Stimulated activated CD8-positive, alpha-beta memory T cell treated with anti-CD3 and anti-CD28 coated beads, Interleukin-2, amount 100 ng/mL, for 48 hours (primary cell): ENCODE measurements around the gene PPARA.
A peak's percentile ranks its signal among the peaks of the same experiment; 100 is the strongest.
"Not testable (repeated sequence)": the region's sequence is repeated elsewhere in the genome, so short reads cannot be mapped to it uniquely, and the experiment has no call there.

Source experiments
- DNase-seq, 2 donors: peaks; one replicate each; pipeline ENCODE4 v3.0.0-alpha.2; 2020; ENCODE audit warnings: low read depth in 2 of 2

Gene PPARA

DNA sequence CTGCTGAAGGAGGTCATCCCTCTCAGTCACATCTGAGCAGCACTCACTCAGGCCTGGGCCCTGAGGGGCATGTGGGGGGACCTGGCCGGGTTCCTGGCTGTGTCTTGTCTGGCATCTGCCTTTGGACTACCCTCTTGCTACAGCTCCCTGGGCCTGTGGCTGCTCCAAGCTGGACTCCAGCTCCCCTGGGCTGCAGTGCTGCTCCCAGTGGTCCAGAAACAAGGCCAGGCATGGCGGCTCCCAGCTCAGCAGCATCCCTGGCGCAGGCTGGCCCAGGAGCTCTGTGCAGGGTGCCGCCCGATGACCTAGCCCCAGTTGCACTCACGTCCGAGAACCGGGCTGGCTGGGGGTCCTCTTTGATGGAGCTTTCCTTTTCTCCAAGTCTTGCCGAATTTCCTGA lies 94.4 kb downstream of the PPARA start:
- DNase-seq: no peak

DNA sequence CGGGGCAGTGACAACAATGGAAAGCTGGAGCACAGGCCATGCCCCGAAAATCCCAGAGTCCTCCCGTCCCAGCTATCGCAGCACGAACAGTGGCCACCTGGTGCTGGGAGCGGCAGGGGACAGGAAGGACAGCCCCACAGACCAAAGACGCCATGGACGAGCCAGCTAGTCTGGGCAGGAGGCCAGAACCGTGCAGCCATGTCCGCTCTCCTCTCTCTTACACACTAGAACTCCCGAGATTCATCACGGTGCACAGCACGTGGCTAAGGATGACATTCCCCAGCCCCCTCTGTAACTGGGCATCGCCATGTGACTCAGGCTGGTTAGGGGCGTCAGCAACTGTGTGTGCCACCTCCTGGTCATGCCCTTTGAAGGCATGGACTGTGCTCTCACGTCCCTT lies 95.2 kb downstream of the PPARA start:
- DNase-seq: no peak

DNA sequence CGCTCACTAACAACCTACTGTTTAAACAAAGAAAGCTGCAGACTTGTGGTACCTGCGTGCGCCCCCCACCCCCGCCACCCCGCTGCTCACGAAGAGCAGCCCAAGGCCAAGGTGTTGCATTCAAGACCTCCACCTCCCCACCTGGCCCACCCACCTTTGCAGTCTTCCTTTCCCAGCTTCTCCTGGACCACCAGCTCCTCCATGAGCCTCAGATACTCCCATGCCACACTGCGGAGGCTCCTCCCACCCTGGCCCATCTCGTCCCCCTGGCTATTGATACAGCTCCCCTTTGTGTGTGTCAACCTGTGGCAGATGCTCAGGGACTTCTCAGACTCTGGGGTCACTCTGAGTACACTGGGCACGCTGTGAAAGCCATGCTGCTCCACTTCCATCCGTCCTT lies 95.9 kb downstream of the PPARA start:
- no peak for DNase-seq

DNA sequence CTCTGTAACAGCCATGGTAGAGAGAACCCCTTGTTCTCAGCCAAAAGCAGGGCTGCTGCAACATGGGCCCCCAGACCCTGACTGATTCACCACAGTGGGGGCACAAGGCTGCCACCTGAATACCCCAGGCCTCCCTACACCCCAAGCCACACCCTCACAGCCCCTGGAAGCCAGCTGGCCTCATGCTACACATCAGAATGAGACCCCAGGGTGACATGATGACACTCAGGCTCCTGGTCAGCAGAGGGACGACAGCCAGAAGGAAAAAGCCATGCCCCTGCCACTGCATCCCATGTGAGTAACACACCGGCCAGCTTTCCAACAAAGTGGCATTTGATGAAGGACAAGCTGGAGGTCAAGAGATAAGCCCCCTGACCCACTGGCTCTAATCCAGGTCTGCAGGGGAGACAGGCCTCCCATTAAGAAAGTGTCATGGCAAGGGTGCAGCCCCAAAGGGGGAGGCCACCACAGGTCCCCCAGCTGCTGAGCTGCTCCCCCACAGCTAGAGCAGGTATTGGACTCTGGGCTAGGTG lies 97.2 kb downstream of the PPARA start:
- no peak for DNase-seq

DNA sequence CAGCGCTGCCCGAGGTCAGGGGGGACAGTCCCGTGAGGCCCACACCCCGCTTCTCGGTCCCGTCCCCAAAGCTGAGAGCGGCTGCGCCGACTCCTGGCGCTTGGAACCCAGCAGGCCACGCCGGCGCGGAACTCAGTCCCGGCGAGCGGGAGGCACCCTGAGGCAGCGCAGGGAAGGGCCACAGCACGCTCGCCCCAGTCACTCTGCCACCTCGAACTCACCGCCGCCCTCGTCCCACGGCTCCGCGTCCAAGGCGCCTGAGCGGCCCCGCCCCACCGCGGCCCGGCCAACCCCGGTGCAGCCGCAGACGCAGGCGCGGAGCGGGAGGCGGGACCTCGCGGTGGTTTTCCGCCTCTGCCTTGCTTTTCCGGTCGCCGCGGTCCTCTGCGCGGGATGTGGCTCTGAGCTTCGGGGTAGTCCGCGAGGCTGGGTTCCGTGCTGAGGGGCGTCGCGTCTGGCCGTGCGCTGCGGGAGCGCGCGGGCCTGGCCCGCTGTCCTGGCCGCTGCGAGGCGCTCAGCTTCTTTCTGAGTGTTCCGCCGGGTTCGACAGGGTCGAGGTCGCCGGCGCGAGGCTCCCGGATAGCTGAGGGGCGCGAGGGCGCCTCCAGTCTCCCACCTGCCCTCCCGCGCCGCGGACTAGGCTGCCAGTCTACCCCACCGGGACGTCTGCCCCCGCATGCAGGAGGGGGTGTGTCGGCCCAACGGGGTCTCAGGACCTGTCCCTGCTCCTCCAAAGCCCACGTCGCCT lies 99.9 kb downstream of the PPARA start, which contains the start of gene CDPF1:
TSS of gene CDPF1 (minus strand) at position 259 of the 748 bp plus-strand sequence. CDS start 2,009 bp downstream, outside the sequence.
- peak; percentile 86 to 91 for DNase-seq

DNA sequence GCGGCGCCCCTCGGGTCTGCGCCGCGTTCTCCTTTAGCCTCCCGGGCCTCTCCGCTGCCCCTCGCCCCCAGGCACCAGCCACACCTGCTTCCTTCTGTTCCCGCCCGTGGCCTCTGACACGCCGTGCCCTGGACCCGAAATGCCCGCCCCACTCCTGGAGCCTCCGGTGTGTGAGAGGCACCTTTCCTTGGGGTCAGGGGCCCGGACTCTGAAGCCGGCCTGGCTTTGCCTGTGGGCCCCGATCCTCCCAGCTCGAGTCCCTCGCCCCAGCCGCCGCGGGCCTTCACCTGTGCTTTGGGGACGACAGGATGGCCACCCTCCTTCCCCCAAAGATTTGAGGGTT lies 100.4 kb downstream of the PPARA start:
- DNase-seq: no peak

DNA sequence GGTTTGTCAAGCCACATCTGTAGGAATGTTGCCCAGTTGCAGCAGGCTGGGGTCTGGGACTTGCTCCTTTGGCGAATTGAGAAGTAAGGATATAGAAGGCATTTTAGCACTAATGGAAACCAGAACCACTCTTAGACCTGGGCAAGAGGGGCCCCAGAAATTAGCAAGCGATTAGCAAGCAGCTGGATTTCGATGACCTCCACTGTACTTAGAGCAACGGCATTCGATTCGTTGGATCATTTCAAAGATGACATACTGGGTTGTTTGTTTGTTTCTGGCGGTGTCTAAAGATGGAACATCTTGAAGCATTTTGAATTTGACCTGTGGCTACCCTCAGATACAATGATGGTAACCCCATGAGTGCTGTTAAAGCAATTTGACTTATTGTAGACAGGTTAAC lies 100.9 kb downstream of the PPARA start:
- no peak for DNase-seq

DNA sequence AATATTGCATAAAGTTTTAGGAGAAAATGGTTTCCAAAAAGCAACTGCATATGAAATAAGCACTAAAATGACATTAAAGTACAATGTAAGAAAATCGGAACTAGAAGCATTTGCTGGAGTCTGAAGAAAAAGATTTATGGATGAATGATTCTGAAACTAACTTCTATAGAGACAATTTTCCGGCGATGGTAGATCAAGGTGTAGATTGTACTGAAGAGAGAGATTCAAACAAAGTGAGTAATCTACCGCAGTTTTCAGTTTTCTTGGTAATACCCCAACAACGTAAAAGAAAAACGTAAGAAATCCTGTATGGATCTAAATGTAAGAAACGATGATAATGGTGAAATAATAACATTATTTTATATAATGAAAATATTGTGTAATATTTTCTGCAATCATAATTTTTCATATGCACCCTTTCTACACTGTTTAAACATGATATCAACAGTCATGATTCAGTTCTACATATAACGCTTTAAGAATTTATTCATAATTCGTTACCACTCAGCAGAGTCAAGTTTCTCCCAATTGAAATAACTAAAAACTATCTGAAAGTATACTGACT lies 101.6 kb downstream of the PPARA start:
- DNase-seq: no peak

DNA sequence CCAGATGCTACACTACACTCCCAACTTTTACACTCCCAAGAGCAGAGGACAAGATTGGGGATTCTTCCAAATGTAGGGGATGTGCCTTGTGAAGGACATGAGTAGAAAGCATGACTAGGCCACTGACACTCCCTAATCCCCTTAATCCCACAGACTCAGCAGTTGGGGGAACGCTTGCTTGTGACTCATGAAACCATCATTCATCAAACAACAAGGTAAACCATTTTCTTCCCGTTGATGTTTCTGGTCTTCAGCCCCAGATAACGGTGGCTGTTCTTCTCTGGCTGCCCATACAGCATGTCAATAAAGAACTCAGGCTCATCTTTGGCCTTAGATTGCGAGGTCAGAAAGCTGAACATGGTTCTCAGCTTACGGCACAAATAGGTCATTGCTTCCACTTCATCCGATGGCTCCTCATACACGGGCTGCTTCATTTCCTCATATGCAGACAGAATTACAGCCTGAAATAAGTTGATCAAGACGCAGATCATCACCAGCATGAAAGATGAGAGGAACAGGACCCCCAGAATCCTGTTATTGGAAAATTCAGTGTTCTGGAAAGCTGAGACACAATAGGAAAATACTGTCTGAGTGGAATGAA lies 106.1 kb downstream of the PPARA start:
- no peak for DNase-seq

DNA sequence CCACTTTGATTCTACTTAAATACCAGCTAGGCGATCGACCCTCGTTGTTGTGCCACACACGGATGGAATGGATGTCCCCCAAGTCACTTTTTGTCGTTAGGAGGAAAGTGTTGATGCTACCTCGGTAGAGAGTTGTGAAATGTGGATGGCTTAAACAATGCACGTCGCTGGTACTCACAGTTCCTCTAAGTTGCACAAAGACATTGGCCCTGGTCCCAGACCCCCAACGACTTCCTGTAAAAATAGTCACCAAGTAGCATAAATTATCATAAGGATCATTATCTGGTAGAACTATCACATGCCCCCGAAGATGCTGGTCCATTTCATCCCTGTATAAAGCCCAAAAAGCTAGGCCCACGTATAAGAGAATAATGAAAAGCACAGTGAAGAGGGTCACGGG lies 109.0 kb downstream of the PPARA start:
- DNase-seq: no peak

DNA sequence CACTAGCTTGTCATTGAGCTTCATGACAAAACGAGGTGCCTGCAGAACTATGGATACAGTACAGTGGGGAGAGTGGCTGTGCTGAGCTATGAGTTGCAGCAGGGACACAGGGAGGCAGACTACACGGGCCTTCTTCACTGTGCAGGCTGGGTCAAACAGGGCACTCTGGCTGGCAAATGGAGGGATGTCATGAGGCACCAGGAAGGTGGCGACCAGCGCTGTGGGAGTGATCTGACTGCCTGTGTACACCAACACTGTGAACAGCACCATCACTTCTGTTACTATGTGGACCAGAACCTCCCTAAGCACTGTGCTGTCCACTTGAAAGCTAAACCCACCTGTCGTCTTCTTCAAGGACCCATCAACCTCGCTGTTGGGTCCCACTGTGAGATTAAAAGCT lies 109.7 kb downstream of the PPARA start:
- no peak for DNase-seq

DNA sequence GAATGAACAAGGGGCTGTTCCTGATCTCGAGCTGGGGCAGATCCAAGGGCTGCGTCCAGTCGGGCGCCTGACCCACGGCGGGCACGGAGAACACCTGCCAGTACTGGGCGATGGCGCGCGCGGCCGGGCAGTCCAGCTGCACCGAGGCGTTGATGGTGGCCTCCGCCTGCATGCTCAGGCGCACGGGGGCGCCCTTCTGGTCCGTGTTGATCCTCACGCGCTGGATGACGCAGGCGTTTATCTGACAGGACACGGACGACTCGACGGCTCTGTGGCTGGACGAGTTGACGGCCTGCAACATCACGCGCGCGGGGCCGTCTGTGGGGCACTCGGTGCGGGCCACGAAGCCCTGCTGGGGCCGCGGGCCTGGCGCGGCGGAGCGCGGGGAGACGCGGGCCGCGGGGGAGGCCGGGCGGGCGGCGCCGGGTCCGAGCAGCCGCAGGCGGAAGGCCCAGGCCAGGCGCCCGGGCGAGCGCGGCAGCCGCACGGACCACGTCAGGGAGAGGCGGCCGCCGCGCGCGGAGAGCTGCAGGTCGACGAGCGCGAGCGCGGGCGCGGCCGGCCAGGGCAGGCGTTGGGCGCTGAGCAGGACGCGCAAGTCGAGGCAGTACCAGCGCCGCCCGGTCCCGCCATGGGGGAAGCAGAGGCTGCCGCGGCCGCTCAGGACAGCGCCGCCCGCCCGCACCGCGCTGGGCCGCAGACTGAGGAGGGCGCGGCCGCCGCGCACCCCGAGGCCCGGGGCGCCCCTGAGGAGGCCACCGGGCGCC lies 112.3 kb downstream of the PPARA start:
- DNase-seq: no peak

DNA sequence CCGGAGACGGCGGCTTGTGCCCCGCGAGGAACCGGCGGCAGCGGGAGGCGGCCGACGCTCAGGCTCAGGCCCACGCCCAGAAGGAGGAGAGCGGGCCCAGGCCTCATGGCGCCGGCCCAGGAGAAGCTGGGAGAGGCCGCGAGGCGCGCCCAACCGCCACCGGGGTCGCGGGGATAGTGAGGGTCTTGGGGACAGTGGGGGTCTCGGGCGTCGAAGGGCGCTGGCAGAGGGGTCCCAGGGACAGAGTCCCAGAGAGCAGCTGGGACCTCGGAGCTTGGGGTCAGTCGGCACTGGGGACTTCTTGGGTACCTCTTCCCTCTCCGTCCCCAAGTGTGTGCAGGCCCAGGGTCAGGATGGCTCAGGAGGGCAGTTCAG lies 112.9 kb downstream of the PPARA start, which contains the start of gene PKDREJ:
TSS of gene PKDREJ (minus strand) at position 128 of the 375 bp plus-strand sequence. CDS start at position 107, 21 bp downstream.
- DNase-seq: no peak

DNA sequence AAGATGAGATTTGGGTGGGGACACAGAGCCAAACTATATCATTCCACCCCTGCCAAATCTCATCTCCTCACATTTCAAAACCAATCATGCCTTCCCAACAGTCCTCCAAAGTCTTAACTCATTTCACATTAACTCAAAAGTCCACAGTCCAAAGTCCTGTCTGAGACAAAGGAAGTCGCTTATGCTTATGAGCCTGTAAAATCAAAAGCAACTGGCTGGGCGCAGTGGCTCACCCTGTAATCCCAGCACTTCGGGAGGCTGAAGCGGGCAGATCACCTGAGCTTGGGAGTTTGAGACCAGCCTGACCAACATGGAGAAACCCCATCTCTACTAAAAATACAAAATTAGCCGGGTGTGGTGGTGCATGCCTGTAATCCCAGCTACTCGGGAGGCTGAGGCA lies 114.2 kb downstream of the PPARA start:
- DNase-seq: not testable (repeated sequence)

DNA sequence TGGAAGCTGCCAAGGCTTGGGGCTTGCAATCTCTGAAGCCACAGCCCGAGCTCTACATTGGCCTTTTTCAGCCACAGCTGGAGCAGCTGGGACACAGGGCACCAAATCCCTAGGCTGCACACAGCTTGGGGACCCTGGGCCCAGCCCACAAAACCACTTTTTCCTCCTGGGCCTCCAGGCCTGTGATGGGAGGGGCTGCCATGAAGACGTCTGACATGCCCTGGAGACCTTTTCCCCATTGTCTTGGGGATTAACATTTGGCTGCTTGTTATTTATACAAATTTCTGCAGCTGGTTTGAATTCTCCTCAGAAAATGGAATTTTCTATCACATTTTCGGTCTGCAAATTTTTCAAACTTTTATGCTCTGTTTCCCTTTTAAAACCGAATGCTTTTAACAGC lies 115.3 kb downstream of the PPARA start:
- DNase-seq: not testable (repeated sequence)

DNA sequence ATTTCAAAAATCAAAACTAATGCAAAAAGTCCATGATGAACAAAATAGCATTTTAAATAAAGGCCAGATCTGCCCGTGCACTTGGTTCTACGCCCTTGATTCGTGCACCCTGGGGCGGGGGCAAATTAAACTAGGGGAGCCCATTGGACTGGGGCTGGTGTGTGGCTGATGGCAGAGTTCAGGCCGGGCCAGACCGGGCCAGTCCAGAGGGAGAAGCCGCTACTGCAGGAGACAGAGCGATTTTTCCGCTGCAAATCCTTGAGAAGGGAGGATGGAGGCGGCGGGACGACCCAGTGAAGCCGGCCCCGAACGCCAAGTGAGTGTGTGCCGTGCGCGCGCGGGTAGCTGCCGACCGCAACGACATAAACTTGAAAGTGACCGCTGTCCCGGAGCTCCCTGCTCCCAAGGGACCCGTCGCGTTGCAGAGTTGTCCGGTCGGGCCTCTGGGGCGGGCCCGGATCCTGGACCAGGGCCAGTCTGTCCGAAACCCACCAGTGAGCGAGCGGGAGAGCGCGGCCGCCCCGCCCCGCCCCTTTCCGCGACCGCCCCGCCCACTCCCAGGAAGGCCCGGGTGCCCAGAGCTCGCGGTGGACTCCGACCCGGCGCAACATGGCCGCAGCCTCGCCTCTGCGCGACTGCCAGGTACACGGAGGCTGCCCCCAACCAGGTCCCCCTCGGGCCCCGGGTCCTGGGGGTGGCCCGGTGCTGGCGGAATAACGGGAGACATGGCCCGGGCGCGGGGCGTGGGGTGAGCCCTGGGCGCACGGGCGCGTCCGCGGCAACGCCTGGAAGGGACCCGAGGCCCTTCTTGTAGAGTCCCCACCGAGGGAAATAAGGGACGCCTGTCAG lies 117.3 kb downstream of the PPARA start, which contains the start of gene TTC38:
TSS of gene TTC38 (plus strand) at position 578 of the 849 bp plus-strand sequence. CDS start at position 610, 32 bp downstream.
- peak; percentile 40 to 41 for DNase-seq

DNA sequence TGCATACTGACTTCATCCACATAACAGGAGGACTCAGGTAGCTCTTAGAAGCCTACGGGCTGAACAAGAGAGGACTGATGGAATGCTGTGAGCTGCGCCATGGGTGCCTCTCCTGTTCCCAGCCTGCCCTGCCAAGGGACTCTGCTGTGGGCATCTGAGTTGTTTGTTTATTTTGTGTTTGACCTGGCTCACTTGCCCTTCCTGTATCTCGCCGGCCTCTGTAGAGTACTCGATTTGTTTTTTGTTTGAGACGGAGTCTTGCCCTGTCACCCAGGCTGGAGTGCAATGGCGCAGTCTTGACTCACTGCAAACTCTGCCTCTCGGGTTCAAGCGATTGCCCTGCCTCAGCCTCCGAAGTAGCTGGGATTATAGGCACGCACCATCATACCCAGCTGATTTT lies 119.2 kb downstream of the PPARA start:
- DNase-seq: no peak

DNA sequence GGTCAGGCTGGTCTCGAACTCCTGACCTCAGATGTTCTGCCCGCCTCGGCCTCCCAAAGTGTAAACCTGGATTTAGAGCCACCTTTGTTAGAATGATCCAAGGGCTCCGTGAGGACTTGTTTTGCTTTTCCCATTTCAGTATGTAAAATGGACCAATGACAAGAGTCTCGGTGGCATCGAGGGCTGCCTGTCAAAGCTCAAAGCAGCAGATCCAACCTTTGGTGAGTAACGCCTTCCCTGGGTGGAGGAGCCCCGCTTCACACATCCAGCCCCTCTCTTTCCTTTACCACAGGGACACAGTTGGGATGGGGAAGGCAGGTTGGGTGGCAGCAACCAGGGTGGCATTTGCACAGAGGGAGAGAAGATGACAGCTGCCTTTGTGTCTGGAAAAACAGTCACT lies 121.9 kb downstream of the PPARA start:
- no peak for DNase-seq

DNA sequence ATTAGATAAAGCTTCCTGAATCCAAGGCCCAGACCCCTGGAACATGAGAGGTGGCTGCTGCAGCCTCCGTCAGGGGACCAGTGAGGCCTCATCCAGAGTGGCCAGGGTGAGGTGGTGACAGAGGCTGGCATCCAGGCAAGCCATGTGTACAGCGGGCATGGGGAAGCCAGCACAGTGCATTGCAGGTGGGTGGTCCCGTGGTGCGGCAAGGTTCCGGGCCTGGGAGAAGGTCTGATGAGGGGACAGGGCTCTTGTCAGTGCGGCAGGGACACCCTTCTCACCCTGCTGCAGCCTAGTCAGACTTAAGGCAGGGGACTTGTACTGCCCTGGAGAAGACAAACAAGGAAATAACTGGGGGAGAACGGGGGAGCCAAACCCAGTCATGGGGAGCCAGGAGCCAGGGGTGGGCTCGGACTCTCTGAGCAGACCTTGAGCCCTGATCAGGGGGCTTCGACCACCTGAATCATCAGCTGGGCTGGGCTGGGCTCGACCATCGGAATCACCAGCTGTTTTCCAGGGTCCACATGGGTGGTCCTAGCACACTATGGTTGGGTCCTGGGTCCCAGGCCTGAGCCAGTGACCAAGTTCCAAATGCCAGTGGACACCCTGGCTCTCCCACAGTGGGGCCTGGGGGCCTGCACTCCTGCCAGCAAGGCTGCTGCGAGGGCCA lies 122.6 kb downstream of the PPARA start:
- no peak for DNase-seq

DNA sequence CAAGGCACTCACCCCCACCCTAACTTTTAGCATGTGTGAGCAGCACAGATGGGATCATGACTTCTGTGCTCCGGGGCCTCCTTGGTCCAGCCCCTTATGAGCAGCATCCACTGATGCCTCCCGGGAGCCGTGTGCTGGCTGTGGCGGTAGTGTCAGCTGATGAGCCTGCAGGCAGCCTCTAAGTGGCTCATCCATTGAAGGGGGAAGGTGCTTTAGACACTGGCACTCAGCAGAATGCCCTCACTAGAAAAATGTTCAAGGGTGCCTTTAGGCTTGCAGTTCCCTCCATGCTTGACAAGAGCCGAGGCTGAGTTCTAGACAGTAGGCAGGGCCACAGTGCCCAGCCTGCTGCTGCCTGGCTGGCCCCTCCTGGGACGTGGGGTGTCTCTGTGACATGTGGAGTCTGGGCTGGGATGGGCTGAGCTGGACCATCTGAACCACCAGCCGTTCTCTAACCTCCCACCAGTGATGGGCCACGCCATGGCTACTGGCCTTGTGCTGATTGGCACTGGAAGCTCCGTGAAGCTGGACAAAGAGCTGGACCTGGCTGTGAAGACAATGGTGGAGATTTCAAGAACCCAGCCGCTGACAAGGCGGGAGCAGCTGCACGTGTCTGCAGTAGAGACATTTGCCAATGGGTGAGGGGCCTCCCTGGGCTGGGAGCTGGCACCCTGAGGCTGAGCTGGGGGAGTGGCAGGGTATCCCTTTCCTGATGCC lies 123.3 kb downstream of the PPARA start:
- no peak for DNase-seq
